ENCODE data around the gene ZNF417. TPM values are rescaled to one million over a fixed set of nuclear protein-coding genes. Genes with fewer than 3 reads are reported as not detected.

Gene ZNF417
- total and polyA plus RNA-seq, 2 experiments from 2014 or later: 6.0 to 19.4 TPM

DNA sequence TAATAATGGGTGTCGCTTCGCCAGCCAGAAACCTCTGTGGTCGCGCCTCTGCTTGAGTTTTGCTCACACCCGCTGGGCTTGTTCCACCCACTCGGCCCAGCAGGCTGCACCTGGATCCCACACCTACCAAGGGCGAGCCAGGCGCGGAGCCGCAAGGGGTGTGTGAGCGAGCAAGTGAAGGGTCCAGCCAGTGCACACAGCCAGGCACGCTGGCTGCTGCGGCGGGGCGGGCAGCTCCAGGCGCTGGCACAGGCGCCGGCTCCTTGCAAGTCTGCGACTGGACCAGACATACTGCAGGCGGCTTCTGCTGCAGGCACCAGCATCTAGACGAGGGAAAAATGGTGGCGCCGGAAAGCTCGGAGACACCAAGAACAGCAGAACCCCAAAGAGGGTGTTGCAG lies 32.9 kb upstream of the ZNF417 start (continued):
- TF ChIP-seq, protein P1, sequence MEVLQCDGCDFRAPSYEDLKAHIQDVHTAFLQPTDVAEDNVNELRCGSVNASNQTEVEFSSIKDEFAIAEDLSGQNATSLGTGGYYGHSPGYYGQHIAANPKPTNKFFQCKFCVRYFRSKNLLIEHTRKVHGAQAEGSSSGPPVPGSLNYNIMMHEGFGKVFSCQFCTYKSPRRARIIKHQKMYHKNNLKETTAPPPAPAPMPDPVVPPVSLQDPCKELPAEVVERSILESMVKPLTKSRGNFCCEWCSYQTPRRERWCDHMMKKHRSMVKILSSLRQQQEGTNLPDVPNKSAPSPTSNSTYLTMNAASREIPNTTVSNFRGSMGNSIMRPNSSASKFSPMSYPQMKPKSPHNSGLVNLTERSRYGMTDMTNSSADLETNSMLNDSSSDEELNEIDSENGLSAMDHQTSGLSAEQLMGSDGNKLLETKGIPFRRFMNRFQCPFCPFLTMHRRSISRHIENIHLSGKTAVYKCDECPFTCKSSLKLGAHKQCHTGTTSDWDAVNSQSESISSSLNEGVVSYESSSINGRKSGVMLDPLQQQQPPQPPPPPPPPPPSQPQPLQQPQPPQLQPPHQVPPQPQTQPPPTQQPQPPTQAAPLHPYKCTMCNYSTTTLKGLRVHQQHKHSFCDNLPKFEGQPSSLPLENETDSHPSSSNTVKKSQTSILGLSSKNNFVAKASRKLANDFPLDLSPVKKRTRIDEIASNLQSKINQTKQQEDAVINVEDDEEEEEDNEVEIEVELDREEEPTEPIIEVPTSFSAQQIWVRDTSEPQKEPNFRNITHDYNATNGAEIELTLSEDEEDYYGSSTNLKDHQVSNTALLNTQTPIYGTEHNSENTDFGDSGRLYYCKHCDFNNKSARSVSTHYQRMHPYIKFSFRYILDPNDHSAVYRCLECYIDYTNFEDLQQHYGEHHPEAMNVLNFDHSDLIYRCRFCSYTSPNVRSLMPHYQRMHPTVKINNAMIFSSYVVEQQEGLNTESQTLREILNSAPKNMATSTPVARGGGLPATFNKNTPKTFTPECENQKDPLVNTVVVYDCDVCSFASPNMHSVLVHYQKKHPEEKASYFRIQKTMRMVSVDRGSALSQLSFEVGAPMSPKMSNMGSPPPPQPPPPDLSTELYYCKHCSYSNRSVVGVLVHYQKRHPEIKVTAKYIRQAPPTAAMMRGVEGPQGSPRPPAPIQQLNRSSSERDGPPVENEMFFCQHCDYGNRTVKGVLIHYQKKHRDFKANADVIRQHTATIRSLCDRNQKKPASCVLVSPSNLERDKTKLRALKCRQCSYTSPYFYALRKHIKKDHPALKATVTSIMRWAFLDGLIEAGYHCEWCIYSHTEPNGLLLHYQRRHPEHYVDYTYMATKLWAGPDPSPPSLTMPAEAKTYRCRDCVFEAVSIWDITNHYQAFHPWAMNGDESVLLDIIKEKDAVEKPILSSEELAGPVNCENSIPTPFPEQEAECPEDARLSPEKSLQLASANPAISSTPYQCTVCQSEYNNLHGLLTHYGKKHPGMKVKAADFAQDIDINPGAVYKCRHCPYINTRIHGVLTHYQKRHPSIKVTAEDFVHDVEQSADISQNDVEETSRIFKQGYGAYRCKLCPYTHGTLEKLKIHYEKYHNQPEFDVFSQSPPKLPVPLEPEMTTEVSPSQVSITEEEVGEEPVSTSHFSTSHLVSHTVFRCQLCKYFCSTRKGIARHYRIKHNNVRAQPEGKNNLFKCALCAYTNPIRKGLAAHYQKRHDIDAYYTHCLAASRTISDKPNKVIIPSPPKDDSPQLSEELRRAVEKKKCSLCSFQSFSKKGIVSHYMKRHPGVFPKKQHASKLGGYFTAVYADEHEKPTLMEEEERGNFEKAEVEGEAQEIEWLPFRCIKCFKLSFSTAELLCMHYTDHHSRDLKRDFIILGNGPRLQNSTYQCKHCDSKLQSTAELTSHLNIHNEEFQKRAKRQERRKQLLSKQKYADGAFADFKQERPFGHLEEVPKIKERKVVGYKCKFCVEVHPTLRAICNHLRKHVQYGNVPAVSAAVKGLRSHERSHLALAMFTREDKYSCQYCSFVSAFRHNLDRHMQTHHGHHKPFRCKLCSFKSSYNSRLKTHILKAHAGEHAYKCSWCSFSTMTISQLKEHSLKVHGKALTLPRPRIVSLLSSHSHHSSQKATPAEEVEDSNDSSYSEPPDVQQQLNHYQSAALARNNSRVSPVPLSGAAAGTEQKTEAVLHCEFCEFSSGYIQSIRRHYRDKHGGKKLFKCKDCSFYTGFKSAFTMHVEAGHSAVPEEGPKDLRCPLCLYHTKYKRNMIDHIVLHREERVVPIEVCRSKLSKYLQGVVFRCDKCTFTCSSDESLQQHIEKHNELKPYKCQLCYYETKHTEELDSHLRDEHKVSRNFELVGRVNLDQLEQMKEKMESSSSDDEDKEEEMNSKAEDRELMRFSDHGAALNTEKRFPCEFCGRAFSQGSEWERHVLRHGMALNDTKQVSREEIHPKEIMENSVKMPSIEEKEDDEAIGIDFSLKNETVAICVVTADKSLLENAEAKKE (CRISPR knock-in tag; IDR thresholded peaks at IDR 0.05): no peak
- TF ChIP-seq, protein P2, sequence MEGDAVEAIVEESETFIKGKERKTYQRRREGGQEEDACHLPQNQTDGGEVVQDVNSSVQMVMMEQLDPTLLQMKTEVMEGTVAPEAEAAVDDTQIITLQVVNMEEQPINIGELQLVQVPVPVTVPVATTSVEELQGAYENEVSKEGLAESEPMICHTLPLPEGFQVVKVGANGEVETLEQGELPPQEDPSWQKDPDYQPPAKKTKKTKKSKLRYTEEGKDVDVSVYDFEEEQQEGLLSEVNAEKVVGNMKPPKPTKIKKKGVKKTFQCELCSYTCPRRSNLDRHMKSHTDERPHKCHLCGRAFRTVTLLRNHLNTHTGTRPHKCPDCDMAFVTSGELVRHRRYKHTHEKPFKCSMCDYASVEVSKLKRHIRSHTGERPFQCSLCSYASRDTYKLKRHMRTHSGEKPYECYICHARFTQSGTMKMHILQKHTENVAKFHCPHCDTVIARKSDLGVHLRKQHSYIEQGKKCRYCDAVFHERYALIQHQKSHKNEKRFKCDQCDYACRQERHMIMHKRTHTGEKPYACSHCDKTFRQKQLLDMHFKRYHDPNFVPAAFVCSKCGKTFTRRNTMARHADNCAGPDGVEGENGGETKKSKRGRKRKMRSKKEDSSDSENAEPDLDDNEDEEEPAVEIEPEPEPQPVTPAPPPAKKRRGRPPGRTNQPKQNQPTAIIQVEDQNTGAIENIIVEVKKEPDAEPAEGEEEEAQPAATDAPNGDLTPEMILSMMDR (conservative IDR thresholded peaks at IDR 0.05; ENCODE audit: low read depth in 2 of 2): no peak
- TF ChIP-seq ZNF114 (CRISPR knock-in tag; IDR thresholded peaks at IDR 0.05): no peak

DNA sequence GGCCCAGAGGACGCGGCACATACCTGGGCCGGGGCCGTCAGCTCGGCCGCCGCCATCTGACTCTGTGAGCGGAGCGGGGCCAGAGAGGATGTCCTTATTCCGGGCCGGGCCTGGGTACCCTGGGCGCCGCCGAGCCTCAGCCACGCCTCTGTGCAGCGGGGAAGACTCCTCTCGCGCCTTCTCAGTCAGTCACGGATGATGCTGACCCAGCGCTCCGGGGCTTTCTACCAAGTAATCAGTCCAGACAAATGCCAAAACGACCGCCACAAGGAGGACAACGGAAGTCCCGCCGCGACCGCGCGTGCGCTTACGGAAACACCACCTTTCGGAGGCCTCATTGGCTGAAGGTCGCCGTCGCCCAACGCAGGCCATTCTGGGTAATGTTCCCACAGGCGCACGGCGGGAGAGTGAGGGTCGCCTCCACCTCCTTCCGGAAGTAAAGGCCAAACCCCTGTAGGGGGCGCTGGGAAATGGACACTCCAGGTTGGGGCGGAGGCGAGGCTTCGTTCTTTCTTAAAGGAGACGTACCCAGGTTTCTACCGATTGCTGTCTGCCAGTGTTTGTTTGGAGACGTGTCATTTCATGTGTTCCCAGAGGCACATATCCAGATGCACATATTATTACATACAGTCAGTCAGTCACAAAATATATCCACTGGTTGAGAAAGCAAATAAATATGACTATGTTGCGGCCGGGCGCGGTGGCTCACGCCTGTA lies 31.2 kb upstream of the ZNF417 start, which contains the start of gene ZNF256:
Gene ZNF256 (minus strand): TSS at position 288 of the 716 bp plus-strand sequence. CDS start 232 bp downstream, at position 56.
- H3K27ac ChIP-seq (ENCODE audit: low read depth): peak within 1 kb of the TSS; percentile 74; the same call in 1 of the 2 replicates
- 0 out of 2 replicates have a peak, but pooled peaks cover 3% of the 10 kb centered on the region for H3K9me2 ChIP-seq (ENCODE audit: insufficient read depth)
- H4K20me1 ChIP-seq (replicated peaks; ENCODE audit: insufficient read depth): peaks cover 20% of the 10 kb centered on the region
- DNase-seq (ENCODE audit: low spot score) (peak; percentile 100), ATAC-seq (peak; percentile 98)
- TF ChIP-seq, protein P3, sequence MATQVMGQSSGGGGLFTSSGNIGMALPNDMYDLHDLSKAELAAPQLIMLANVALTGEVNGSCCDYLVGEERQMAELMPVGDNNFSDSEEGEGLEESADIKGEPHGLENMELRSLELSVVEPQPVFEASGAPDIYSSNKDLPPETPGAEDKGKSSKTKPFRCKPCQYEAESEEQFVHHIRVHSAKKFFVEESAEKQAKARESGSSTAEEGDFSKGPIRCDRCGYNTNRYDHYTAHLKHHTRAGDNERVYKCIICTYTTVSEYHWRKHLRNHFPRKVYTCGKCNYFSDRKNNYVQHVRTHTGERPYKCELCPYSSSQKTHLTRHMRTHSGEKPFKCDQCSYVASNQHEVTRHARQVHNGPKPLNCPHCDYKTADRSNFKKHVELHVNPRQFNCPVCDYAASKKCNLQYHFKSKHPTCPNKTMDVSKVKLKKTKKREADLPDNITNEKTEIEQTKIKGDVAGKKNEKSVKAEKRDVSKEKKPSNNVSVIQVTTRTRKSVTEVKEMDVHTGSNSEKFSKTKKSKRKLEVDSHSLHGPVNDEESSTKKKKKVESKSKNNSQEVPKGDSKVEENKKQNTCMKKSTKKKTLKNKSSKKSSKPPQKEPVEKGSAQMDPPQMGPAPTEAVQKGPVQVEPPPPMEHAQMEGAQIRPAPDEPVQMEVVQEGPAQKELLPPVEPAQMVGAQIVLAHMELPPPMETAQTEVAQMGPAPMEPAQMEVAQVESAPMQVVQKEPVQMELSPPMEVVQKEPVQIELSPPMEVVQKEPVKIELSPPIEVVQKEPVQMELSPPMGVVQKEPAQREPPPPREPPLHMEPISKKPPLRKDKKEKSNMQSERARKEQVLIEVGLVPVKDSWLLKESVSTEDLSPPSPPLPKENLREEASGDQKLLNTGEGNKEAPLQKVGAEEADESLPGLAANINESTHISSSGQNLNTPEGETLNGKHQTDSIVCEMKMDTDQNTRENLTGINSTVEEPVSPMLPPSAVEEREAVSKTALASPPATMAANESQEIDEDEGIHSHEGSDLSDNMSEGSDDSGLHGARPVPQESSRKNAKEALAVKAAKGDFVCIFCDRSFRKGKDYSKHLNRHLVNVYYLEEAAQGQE (IDR thresholded peaks at IDR 0.05; ENCODE audit: unreplicated experiment): no peak
- TF ChIP-seq NANOG (IDR thresholded peaks at IDR 0.05; ENCODE audit: borderline replicate concordance) (no peak), POLR2AphosphoS5 (IDR thresholded peaks at IDR 0.05; ENCODE audit: low read depth) (peak; percentile 62), JUNB (IDR thresholded peaks at IDR 0.05; ENCODE audit: unreplicated experiment) (no peak)
- TF ChIP-seq, protein P2 (conservative IDR thresholded peaks at IDR 0.05; ENCODE audit: low read depth in 2 of 2): peak; percentile 56 to 76
- TF ChIP-seq, protein P4, sequence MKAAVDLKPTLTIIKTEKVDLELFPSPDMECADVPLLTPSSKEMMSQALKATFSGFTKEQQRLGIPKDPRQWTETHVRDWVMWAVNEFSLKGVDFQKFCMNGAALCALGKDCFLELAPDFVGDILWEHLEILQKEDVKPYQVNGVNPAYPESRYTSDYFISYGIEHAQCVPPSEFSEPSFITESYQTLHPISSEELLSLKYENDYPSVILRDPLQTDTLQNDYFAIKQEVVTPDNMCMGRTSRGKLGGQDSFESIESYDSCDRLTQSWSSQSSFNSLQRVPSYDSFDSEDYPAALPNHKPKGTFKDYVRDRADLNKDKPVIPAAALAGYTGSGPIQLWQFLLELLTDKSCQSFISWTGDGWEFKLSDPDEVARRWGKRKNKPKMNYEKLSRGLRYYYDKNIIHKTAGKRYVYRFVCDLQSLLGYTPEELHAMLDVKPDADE (IDR thresholded peaks at IDR 0.05): peak; percentile 77; the same call in 1 of the 2 replicates
- peaks cover 10% of the 10 kb centered on the region for H3K27me3 Mint-ChIP-seq (ENCODE audit: insufficient read depth, low read depth, poor library complexity)
- peak within 1 kb of the TSS; percentile 100 for H3K4me2 ChIP-seq
- H3K79me2 ChIP-seq (replicated peaks; ENCODE audit: insufficient read depth): peaks cover 49% of the 10 kb centered on the region
- H2AFZ ChIP-seq: peak within 1 kb of the TSS; percentile 85
- peaks cover 31% of the 10 kb centered on the region for H3K9me3 Mint-ChIP-seq
- H3K27ac Mint-ChIP-seq: peak within 1 kb of the TSS; percentile 94
- H3K4me1 Mint-ChIP-seq: peaks cover 12% of the 10 kb centered on the region
- peak within 1 kb of the TSS; percentile 97 for H3K4me3 Mint-ChIP-seq
- H3K4me1 ChIP-seq (ENCODE audit: insufficient read depth): peaks cover 8% of the 10 kb centered on the region
- no peaks in the 10 kb centered on the region for H3F3A ChIP-seq (replicated peaks; ENCODE audit: low read depth)
- peak within 1 kb of the TSS; percentile 98 for H3K4me3 ChIP-seq
- H3K36me3 ChIP-seq (ENCODE audit: insufficient read depth): no peaks in the 10 kb centered on the region
- peaks cover 31% of the 10 kb centered on the region for H3K36me3 Mint-ChIP-seq (ENCODE audit: low read depth)
- no peaks in the 10 kb centered on the region for H3K27me3 ChIP-seq (ENCODE audit: insufficient read depth)
